Adrenal gland (tissue), 5 donors: ENCODE measurements around the gene PLCE1.

Experiments
- CTCF ChIP-seq, 6 experiments: fragments of 450-650 bp in 4 of 6; fragments of 200-600 bp in 2 of 6; sonication (generic) in 1 of 6; IDR thresholded peaks; 1 replicate in 5 of 6; 2 replicates in 1 of 6; pipeline versions ENCODE4 v1.5.1 to v1.8.0; 2016 to 2021; ENCODE audit warnings: antibody characterized with exemption in 6 of 6, mild to moderate bottlenecking in 2 of 6, moderate library complexity in 1 of 6
- POLR2A ChIP-seq, 2 donors: fragments of 450-650 bp; IDR thresholded peaks; one replicate each; pipeline ENCODE4 v1.6.1; 2017; ENCODE audit warnings: antibody characterized with exemption in 2 of 2, mild to moderate bottlenecking in 2 of 2, moderate library complexity in 1 of 2
- donor health status: DM: no; HTN: no; CAD: no.

- TF ChIP-seq CTCF (IDR thresholded peaks at IDR 0.05), result no peak
- no peak for TF ChIP-seq POLR2A (IDR thresholded peaks at IDR 0.05)
These were observed 30.7 kb downstream of the PLCE1 start for GRCh38 chr10:94024407-94024806.
